Ramos (cell line): ENCODE data around the gene SLC24A3.
"Not testable (repeated sequence)": the region's sequence is repeated elsewhere in the genome, so short reads cannot be mapped to it uniquely, and the experiment has no call there.

Experiments
- in situ Hi-C: fragments of 300-500 bp; cut with MboI; formaldehyde crosslinking; loops from one replicate; pipeline ENCODE4 v1.14.3; 2022; ENCODE audit warnings: low sequenced_read_pairs; ENCODE audit not compliant: unreplicated experiment

Gene SLC24A3

GRCh38 chr20:19743640-19743995, 531.2 kb downstream of the SLC24A3 start:
- in situ Hi-C loops: no loop called here

GRCh38 chr20:19745106-19745505, 532.7 kb downstream of the SLC24A3 start:
- in situ Hi-C loops: no loop called here

GRCh38 chr20:19745584-19745983, 533.1 kb downstream of the SLC24A3 start:
- in situ Hi-C loops: no loop called here

DNA sequence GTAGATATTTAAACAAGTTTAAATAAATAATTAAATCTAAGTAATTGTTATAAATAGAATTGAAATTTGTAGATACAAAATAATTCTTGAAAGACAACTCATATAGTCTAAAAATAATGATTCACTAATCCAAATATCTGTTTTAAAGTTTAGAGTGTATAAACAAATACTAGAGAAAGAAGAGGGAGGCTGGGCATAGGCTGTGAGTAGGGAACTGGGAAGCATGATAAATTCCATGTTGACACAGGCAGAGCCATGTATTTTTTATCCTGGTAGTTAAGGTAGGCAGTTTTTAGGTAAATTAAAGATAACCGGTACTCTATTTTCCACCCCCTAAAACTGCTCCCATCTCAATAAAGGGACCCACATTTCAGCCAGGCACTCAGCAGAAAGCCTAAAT, 534.0 kb downstream of the SLC24A3 start:
- in situ Hi-C loops: no loop called here

DNA sequence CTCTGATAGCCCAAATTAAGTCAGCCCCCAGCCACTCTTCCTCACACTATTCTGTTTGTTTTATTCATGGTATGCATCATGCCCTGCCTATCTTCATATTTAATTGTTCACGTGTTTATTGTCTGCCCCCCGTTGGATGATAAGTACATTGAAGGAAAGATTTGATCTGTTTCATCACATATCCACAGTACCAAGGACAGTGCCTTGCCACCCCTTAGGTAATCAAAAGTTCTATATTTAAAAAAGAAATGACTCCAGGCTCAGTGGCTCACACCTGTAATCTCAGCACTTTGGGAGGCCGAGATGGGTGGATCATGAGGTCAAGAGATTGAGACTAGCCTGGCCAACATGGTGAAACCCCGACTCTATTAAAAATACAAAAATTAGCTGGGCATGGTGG, 535.5 kb downstream of the SLC24A3 start:
- in situ Hi-C loops: no loop called here

DNA sequence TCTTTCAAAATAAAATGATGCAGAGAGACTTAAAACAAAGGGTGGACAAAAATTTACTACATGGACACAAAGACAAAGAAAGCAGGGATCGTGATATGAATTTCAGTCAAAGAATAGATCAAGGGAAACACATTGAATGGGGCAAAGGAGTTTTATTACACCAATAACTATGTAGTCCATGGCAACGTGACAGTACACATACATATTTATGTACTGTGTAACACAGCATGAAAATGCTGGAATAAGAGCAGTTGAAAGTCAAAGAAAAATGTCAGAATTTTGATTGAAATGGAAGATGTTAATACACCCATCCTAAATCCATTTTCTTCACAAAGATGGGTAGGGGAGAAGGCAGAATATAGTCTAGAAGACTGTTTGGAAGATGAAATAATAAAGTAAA, 536.2 kb downstream of the SLC24A3 start:
- in situ Hi-C loops: no loop called here

- in situ Hi-C loops: no loop called here
Measured at GRCh38 chr20:19749618-19750071, 537.2 kb downstream of the SLC24A3 start.

GRCh38 chr20:19750101-19750606, 537.7 kb downstream of the SLC24A3 start:
- in situ Hi-C loops: no loop called here

DNA sequence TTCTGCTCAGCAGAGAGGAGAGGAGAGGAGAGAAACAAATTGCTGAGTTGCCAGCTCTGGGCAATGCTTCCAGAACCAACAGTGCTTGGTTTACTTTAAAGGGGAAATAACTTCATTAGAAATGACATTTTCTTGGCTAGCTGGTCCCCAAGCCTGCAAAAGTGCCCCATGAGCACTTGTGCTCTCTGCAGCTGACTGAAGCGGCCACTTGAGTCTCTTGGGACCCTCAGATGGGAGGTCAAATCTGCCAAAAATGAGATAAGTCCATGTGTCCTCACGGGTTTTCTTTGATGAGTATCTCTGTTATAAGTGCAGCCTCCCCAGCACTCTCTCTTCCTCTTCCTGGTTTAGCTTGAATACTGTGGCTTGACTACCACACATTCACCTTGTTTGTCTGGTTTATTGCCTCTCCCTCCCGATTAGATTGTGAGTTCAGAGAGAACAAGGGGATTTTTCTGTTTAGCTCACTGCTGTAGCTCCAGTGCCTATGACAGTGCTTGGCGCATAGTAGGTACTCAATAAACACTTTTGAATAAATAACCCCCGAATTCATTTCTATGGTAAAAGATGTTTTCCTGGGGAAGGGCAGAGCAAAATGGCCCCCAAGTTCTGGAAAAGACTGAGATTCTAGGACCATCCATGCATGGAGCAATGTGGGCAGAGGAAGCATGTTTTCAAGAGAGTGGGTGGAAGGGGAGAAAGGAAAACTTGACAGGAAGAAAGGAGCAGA, 538.6 kb downstream of the SLC24A3 start:
- in situ Hi-C loops: no loop called here

GRCh38 chr20:19754201-19754600, 541.8 kb downstream of the SLC24A3 start:
- in situ Hi-C loops: not testable (repeated sequence)

- in situ Hi-C loops: no loop called here
Measured at GRCh38 chr20:19756761-19757486, 544.5 kb downstream of the SLC24A3 start.

- in situ Hi-C loops: no loop called here
Measured at GRCh38 chr20:19757487-19758132, 545.2 kb downstream of the SLC24A3 start.

GRCh38 chr20:19758133-19758500, 545.7 kb downstream of the SLC24A3 start, which contains the start of gene RIN2:
Gene RIN2, plus strand, starts transcription at chr20:19758258. Its CDS starts 131,344 bp downstream, at chr20:19889602.
- in situ Hi-C loops: no loop called here

GRCh38 chr20:19758501-19759331, 546.3 kb downstream of the SLC24A3 start:
- in situ Hi-C loops: no loop called here

DNA sequence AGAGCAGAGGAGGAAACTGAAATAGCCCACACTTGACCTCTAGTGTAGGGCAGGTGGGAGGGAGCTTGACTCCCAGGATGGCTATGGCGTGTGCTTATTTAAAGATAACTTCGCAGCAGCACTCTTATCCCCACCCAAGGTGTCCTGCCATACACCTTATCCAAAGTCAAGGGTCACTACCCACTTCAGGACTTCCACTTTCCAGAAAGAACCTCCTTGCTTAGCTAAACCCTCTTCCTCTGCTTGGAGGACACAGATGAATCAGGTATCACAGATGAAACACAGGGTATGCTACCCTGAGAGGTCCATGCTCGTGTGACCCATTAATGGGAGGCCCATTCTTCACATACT, 547.9 kb downstream of the SLC24A3 start:
- in situ Hi-C loops: no loop called here

DNA sequence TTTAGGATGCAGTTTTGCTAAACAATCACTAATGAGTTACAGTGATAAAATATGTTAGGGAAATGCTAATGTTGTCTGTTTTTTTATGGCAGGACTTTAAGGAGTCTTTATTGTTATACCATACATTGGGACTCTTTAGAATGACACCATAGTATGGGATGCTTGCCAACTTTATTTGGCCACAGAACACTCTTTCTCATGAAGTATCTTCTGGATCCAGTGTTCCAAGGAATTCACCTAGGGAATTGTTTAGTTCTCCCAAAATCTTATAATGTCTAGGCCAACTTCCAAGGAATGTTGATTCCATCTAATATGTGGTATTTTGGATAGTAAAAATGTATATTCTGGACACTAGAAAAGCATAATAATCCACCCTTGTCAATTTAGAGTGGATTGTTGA, 548.9 kb downstream of the SLC24A3 start:
- in situ Hi-C loops: no loop called here

DNA sequence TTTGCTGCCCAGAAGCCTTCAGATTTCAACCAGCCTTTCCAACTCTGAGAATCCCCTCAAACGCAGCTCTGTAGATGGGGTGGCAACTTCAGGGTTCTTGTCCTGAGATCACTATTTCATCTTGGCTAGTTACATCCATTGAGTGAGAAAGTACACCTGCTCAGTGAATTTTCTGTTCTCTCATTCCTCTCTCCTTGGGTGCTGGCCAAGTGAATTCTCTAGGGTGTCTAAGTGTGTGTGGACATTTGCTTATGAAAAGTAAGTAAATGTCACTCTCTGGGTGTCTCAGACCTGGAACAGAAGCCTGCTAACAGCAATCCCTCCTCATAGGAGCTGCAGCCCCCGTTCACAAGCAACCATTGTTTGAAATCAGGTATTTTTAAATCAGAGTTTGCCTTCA, 549.4 kb downstream of the SLC24A3 start:
- in situ Hi-C loops: no loop called here

DNA sequence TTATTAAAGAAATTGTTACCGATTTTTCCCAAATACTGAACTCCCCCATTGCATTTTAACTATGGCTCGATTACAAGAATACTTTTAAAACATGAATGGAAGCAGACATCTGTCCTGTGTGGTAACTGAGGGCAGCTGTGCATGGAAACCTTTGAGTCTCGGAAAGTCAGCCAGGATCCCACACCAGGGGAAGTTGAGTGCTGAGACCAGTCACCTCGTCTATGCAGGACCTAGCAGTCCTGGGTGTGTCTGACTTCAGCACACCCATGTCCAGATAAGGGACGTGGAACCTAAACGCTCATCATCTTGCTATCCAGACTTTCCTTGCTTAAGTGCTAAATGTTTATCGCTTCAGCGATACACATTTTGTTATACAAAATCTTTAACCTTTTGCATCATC, 551.8 kb downstream of the SLC24A3 start:
- in situ Hi-C loops: no loop called here

- in situ Hi-C loops: no loop called here
Measured at GRCh38 chr20:19765266-19765665, 552.8 kb downstream of the SLC24A3 start.

- in situ Hi-C loops: no loop called here
Measured at GRCh38 chr20:19765913-19766312, 553.5 kb downstream of the SLC24A3 start.
